Adrenal gland (tissue), 12 donors: ENCODE measurements around the gene LIMD2. TPM values are rescaled to one million over a fixed set of nuclear protein-coding genes. Genes with fewer than 3 reads are reported as not detected.

Experiments used
- DNase-seq, 7 donors: peaks; one replicate each; pipeline ENCODE4 v3.0.0-alpha.2; 2019 to 2020
- H3K27ac ChIP-seq, 5 donors: fragments of 200-600 bp; sonication (generic) in 4 of 5; 1 replicate in 3 of 5; 2 replicates in 2 of 5; pipeline versions ENCODE4 v1.5.1 to v1.8.0; 2016 to 2020; ENCODE audit warnings: mild to moderate bottlenecking in 1 of 5
- H3K27me3 ChIP-seq: fragments of 200-600 bp; 2 replicates; pipeline ENCODE4 v1.8.0; 2021
- H3K36me3 ChIP-seq, 2 donors: fragments of 200-600 bp; replicated peaks in 1 of 2; 1 replicate in 1 of 2; 2 replicates in 1 of 2; pipeline versions ENCODE4 v1.5.1 to v1.8.0; 2018 to 2022
- H3K4me1 ChIP-seq, 2 donors: fragments of 200-600 bp; replicated peaks in 1 of 2; 1 replicate in 1 of 2; 2 replicates in 1 of 2; pipeline versions ENCODE4 v1.5.1 to v1.8.0; 2018 to 2021
- H3K4me3 ChIP-seq, 4 donors: fragments of 200-600 bp; sonication (generic) in 3 of 4; one replicate each; pipeline ENCODE4 v1.5.1; 2016 to 2018
- H3K9me3 ChIP-seq, 3 donors: fragments of 200-600 bp; sonication (generic) in 1 of 3; replicated peaks in 1 of 3; 1 replicate in 2 of 3; 2 replicates in 1 of 3; pipeline versions ENCODE4 v1.5.1 to v1.8.0; 2016 to 2021
- POLR2A ChIP-seq, 2 donors: fragments of 450-650 bp; IDR thresholded peaks; one replicate each; pipeline ENCODE4 v1.6.1; 2017; ENCODE audit warnings: antibody characterized with exemption in 2 of 2, mild to moderate bottlenecking in 2 of 2, moderate library complexity in 1 of 2
- WGBS, 4 donors: extraction: QIAGEN DNeasy Blood & Tissue Kit in 2 of 4; methylation state at CpG; one replicate each; pipeline versions ENCODE4 v1.1.5 to v1.1.7; 2013 to 2017; 5-methylcytosine and 5-hydroxymethylcytosine counted together
- intact Hi-C, 2 donors: fragments of 100-400 bp; cut with DNase I; formaldehyde crosslinking; loops; one replicate each; pipeline versions ENCODE4 v1.14.1 to v1.15.0; 2022 to 2023
- polyA plus RNA-seq, 3 donors: library from polyadenylated mRNA; stranded (reverse); fragments of 200-250 nt in 2 of 3; fragments of 350-450 nt in 1 of 3; fragmentation: Illumina TruSeq in 1 of 3; extraction: RNeasy Lipid Tissue Mini Kit (QIAGEN cat#74804) in 1 of 3; gene quantifications; one replicate each; pipeline ENCODE4 v1.2.3, GENCODE V29; 2013 to 2014
- total RNA-seq, 9 donors: library from RNA; depleted of rRNA in 4 of 9; stranded (reverse); fragments of >200 nt in 4 of 9; fragments of 120-200 nt in 1 of 9; fragmentation: NEBNext Ultra II Directional in 1 of 9; extraction: Animal tissue kit (Norgen Biotek cat#: 25700) in 1 of 9; gene quantifications; one replicate each; pipeline versions ENCODE4 v1.1.0 to v1.2.4, GENCODE V29; 2013 to 2023
- TF ChIP-seq, protein P1 (sequence below), 6 experiments: fragments of 450-650 bp in 4 of 6; fragments of 200-600 bp in 2 of 6; sonication (generic) in 1 of 6; IDR thresholded peaks; 1 replicate in 5 of 6; 2 replicates in 1 of 6; pipeline versions ENCODE4 v1.5.1 to v1.8.0; 2016 to 2021; ENCODE audit warnings: antibody characterized with exemption in 6 of 6, mild to moderate bottlenecking in 2 of 6, moderate library complexity in 1 of 6
- donor health status: healthy with polysubstance abuse.
- donor health status: Bipolar disorder and iron deficiency.
- donor health status: DM: yes; HTN: yes; CAD: no.
- donor health status: DM: no; HTN: no; CAD: no.
- donor health status: DM: no; HTN: no; CAD: no.
- donor health status: DM: yes; HTN: yes; CAD: no.

Gene LIMD2
- total and polyA plus RNA-seq, 12 donors, result 2.5 to 76.3 (median 12.0) TPM

DNA sequence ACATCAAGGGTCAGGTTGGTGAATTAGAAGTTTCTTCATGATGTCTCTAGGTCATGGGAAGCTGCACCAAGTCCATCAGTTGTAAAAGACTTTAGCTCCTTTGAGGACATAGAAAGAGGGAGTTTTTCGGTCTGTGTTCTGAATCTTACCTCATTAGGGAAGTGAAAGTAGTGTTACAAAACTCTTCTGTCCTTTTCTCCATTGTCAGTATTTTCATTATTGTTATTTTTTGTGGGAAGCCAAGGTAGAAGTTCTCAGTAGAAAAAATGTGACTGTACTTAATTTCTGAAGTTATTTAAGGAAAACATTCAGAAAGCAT is 53.5 kb downstream of the LIMD2 start:
- TF ChIP-seq, protein P1, sequence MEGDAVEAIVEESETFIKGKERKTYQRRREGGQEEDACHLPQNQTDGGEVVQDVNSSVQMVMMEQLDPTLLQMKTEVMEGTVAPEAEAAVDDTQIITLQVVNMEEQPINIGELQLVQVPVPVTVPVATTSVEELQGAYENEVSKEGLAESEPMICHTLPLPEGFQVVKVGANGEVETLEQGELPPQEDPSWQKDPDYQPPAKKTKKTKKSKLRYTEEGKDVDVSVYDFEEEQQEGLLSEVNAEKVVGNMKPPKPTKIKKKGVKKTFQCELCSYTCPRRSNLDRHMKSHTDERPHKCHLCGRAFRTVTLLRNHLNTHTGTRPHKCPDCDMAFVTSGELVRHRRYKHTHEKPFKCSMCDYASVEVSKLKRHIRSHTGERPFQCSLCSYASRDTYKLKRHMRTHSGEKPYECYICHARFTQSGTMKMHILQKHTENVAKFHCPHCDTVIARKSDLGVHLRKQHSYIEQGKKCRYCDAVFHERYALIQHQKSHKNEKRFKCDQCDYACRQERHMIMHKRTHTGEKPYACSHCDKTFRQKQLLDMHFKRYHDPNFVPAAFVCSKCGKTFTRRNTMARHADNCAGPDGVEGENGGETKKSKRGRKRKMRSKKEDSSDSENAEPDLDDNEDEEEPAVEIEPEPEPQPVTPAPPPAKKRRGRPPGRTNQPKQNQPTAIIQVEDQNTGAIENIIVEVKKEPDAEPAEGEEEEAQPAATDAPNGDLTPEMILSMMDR (IDR thresholded peaks at IDR 0.05), result no peak
- TF ChIP-seq POLR2A (IDR thresholded peaks at IDR 0.05), result no peak
- Histone ChIP-seq H3K27ac (peak overlapping the region in 1 of 5 donors; percentile 53), H3K4me3 (no peak overlapping the region), H3K27me3 (no peaks in the 10 kb centered on the region), H3K9me3 (no peaks in the 10 kb centered on the region), H3K4me1 (no peaks in the 10 kb centered on the region), H3K36me3 (peaks cover 0 to 18% of the 10 kb centered on the region in 2 donors)
- no peak for DNase-seq
- intact Hi-C loops, result no loop called here
- WGBS, 4 donors, result 73 to 93% (median 78%) methylated on average over 1 of the region's 1 CpG

Other genes starting within 250 kb of the LIMD2 start
- gene ACE, start 223.1 kb downstream of the LIMD2 start, total RNA-seq, result 10 to 100 TPM in 6 of 9 donors, 1 to 10 TPM in 2, under 1 TPM in 1; 0.55 to 49.7 (median 11.8) TPM
- 10 to 100 TPM in 2 of 3 donors, 1 to 10 TPM in 1; 7.7 to 34.0 (median 16.1) TPM for gene ACE, start 223.1 kb downstream of the LIMD2 start, polyA plus RNA-seq
- gene KCNH6, start 176.8 kb downstream of the LIMD2 start, total RNA-seq, result under 1 TPM in 4 of 9 donors, not detected in 5; 0.11 to 0.41 (median 0.28) TPM
- under 1 TPM in 1 of 3 donors, not detected in 2; 0.32 TPM for gene KCNH6, start 176.8 kb downstream of the LIMD2 start, polyA plus RNA-seq
- 10 to 100 TPM; 33.8 to 69.8 (median 48.8) TPM for gene DCAF7, start 149.6 kb downstream of the LIMD2 start, total RNA-seq
- gene DCAF7, start 149.6 kb downstream of the LIMD2 start, polyA plus RNA-seq, result 10 to 100 TPM; 12.2 to 50.6 (median 19.7) TPM
- gene TACO1, start 99.2 kb downstream of the LIMD2 start, total RNA-seq, result 10 to 100 TPM; 16.2 to 29.0 (median 25.9) TPM
- gene TACO1, start 99.2 kb downstream of the LIMD2 start, polyA plus RNA-seq, result 10 to 100 TPM; 15.4 to 32.1 (median 19.1) TPM
- 10 to 100 TPM; 16.5 to 47.1 (median 36.6) TPM for gene MAP3K3, start 77.7 kb downstream of the LIMD2 start, total RNA-seq
- gene MAP3K3, start 77.7 kb downstream of the LIMD2 start, polyA plus RNA-seq, result 10 to 100 TPM; 11.6 to 32.3 (median 15.6) TPM
- gene STRADA, start 41.7 kb upstream of the LIMD2 start, total RNA-seq, result 10 to 100 TPM; 16.7 to 91.1 (median 37.4) TPM
- gene STRADA, start 41.7 kb upstream of the LIMD2 start, polyA plus RNA-seq, result 10 to 100 TPM; 34.5 to 67.6 (median 53.9) TPM
- gene CCDC47, start 73.5 kb upstream of the LIMD2 start, total RNA-seq, result 100 to 1,000 TPM in 4 of 9 donors, 10 to 100 TPM in 5; 46.8 to 148 (median 98.1) TPM
- gene CCDC47, start 73.5 kb upstream of the LIMD2 start, polyA plus RNA-seq, result 100 to 1,000 TPM in 1 of 3 donors, 10 to 100 TPM in 2; 24.2 to 216 (median 29.0) TPM
- gene DDX42, start 74.0 kb upstream of the LIMD2 start, total RNA-seq, result 10 to 100 TPM; 45.0 to 99.8 (median 82.5) TPM
- 100 to 1,000 TPM in 1 of 3 donors, 10 to 100 TPM in 2; 80.3 to 109 (median 88.8) TPM for gene DDX42, start 74.0 kb upstream of the LIMD2 start, polyA plus RNA-seq
- 100 to 1,000 TPM in 5 of 9 donors, 10 to 100 TPM in 4; 64.1 to 167 (median 125) TPM for gene PSMC5, start 127.3 kb upstream of the LIMD2 start, total RNA-seq
- gene PSMC5, start 127.3 kb upstream of the LIMD2 start, polyA plus RNA-seq, result 100 to 1,000 TPM; 232 to 273 (median 247) TPM
- 10 to 100 TPM; 32.4 to 56.1 (median 42.9) TPM for gene FTSJ3, start 127.5 kb upstream of the LIMD2 start, total RNA-seq
- 10 to 100 TPM; 19.4 to 54.1 (median 44.9) TPM for gene FTSJ3, start 127.5 kb upstream of the LIMD2 start, polyA plus RNA-seq
- gene SMARCD2, start 142.6 kb upstream of the LIMD2 start, total RNA-seq, result 100 to 1,000 TPM in 4 of 9 donors, 10 to 100 TPM in 5; 41.9 to 185 (median 85.0) TPM
- gene SMARCD2, start 142.6 kb upstream of the LIMD2 start, polyA plus RNA-seq, result 10 to 100 TPM; 43.1 to 53.7 (median 52.7) TPM
- gene CSH2, start 173.6 kb upstream of the LIMD2 start, total RNA-seq, result under 1 TPM in 1 of 9 donors, not detected in 8; 0.61 TPM
- not detected for gene CSH2, start 173.6 kb upstream of the LIMD2 start, polyA plus RNA-seq
- gene GH2, start 181.8 kb upstream of the LIMD2 start, total RNA-seq, result not detected
- gene GH2, start 181.8 kb upstream of the LIMD2 start, polyA plus RNA-seq, result not detected
- 1 to 10 TPM in 1 of 9 donors, not detected in 8; 1.4 TPM for gene CSH1, start 196.4 kb upstream of the LIMD2 start, total RNA-seq
- not detected for gene CSH1, start 196.4 kb upstream of the LIMD2 start, polyA plus RNA-seq
- not detected for gene CSHL1, start 211.1 kb upstream of the LIMD2 start, total RNA-seq
- gene CSHL1, start 211.1 kb upstream of the LIMD2 start, polyA plus RNA-seq, result not detected
- not detected for gene GH1, start 218.7 kb upstream of the LIMD2 start, total RNA-seq
- not detected for gene GH1, start 218.7 kb upstream of the LIMD2 start, polyA plus RNA-seq
- gene CD79B, start 232.2 kb upstream of the LIMD2 start, total RNA-seq, result 1 to 10 TPM in 7 of 9 donors, under 1 TPM in 1, not detected in 1; 0.69 to 4.5 (median 2.2) TPM
- gene CD79B, start 232.2 kb upstream of the LIMD2 start, polyA plus RNA-seq, result 1 to 10 TPM; 1.7 to 3.0 (median 2.5) TPM